ENCODE results near the gene LUZP2. TPM values are rescaled to one million over a fixed set of nuclear protein-coding genes. Genes with fewer than 3 reads are reported as not detected.

LUZP2 gene
- total and polyA plus RNA-seq, 9 of the 15 experiments (the other 6 are each of a cell fraction or from before 2014, with no cell fraction given), result not detected

DNA sequence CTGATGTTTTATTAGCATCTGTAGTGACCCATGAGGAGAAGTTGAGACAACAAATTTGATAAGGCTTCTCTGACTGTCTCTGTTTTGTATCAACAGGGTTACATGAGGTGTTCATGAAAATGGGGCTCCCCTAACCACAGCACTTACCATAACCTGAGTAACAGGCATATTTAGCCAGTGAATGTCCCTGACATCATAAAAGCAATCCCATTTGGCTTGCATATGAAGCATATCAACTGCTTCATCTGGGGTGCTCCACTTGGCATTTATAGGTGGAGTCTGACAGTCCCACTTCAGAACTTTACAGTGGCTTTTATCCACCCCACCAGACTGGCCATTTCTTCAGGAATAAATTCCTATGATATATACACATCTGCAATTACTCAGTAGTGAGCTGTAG, 257.6 kb downstream of the LUZP2 start:
- FAIRE-seq (no peak), DNase-seq (ENCODE audit: extremely low read depth in 1 of 4, low spot score in 3 of 4) (no peak), ATAC-seq (no peak)
- Histone ChIP-seq H3K79me2 (ENCODE audit: control insufficient read depth, insufficient read depth, low read length) (no peaks in the 10 kb centered on the region), H2AFZ (ENCODE audit: low read depth, low read length) (no peak overlapping the region), H3K9me3 (replicated peaks; ENCODE audit: control insufficient read depth, insufficient read depth, low read depth, low read length) (no peaks in the 10 kb centered on the region), H3K4me3 (no peak overlapping the region), H3K27me3 (ENCODE audit: control insufficient read depth in 2 of 2, insufficient read depth in 2 of 2, low read length in 2 of 2) (no peaks in the 10 kb centered on the region), H3K9ac (ENCODE audit: insufficient read depth in 1 of 2, low read depth in 2 of 2, low read length in 2 of 2) (no peak overlapping the region), H3K27ac (ENCODE audit: extremely low read depth, low read depth, low read length) (no peak overlapping the region), H4K20me1 (replicated peaks; ENCODE audit: control insufficient read depth, insufficient read depth, low read length) (no peaks in the 10 kb centered on the region), H3K4me2 (ENCODE audit: insufficient read depth, low read length) (no peak overlapping the region), H3K36me3 (ENCODE audit: control insufficient read depth, insufficient read depth, low read length) (no peaks in the 10 kb centered on the region), H3K9me1 (ENCODE audit: control insufficient read depth, insufficient read depth, low read length) (no peaks in the 10 kb centered on the region), H3K4me1 (replicated peaks in 1 of 2; ENCODE audit: control insufficient read depth in 2 of 2, insufficient read depth in 2 of 2, low read length in 2 of 2) (no peaks in the 10 kb centered on the region)
- BruUV-seq (replicated peaks), result no TSS peak
- intact Hi-C loops (cut with micrococcal nuclease) (no loop called here), in situ Hi-C loops (cut with MboI) (no loop called here)
- POLR2A ChIA-PET, result no interaction called here
- CTCF ChIA-PET (ENCODE audit: low intra/inter-chr PET ratio), result no interaction called here
- TF ChIP-seq, protein P1, sequence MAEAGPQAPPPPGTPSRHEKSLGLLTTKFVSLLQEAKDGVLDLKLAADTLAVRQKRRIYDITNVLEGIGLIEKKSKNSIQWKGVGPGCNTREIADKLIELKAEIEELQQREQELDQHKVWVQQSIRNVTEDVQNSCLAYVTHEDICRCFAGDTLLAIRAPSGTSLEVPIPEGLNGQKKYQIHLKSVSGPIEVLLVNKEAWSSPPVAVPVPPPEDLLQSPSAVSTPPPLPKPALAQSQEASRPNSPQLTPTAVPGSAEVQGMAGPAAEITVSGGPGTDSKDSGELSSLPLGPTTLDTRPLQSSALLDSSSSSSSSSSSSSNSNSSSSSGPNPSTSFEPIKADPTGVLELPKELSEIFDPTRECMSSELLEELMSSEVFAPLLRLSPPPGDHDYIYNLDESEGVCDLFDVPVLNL (CRISPR knock-in tag; IDR thresholded peaks at IDR 0.05; ENCODE audit: low read depth), result no peak
- TF ChIP-seq PHB (CRISPR knock-in tag; IDR thresholded peaks at IDR 0.05) (no peak), ZNF124 (CRISPR knock-in tag; IDR thresholded peaks at IDR 0.05) (no peak), YBX1 (IDR thresholded peaks at IDR 0.05) (no peak), ZBTB7A (IDR thresholded peaks at IDR 0.05; ENCODE audit: borderline replicate concordance, control insufficient read depth, low read depth, low read length) (no peak), MAFK (IDR thresholded peaks at IDR 0.05; ENCODE audit: low read length) (no peak), POLR2AphosphoS5 (IDR thresholded peaks at IDR 0.05; ENCODE audit: control insufficient read depth, insufficient read depth, low read depth, low read length) (no peak), TCFL5 (CRISPR knock-in tag; conservative IDR thresholded peaks at IDR 0.05) (no peak), EGR1 (conservative IDR thresholded peaks at IDR 0.05) (no peak), CEBPB (tag; IDR thresholded peaks at IDR 0.05) (no peak), PML (IDR thresholded peaks at IDR 0.05; ENCODE audit: low read length) (no peak), PHTF2 (CRISPR knock-in tag; IDR thresholded peaks at IDR 0.05) (no peak)
- TF ChIP-seq, protein P2, sequence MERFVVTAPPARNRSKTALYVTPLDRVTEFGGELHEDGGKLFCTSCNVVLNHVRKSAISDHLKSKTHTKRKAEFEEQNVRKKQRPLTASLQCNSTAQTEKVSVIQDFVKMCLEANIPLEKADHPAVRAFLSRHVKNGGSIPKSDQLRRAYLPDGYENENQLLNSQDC (CRISPR knock-in tag; IDR thresholded peaks at IDR 0.05), result no peak
- TF ChIP-seq, protein P3, sequence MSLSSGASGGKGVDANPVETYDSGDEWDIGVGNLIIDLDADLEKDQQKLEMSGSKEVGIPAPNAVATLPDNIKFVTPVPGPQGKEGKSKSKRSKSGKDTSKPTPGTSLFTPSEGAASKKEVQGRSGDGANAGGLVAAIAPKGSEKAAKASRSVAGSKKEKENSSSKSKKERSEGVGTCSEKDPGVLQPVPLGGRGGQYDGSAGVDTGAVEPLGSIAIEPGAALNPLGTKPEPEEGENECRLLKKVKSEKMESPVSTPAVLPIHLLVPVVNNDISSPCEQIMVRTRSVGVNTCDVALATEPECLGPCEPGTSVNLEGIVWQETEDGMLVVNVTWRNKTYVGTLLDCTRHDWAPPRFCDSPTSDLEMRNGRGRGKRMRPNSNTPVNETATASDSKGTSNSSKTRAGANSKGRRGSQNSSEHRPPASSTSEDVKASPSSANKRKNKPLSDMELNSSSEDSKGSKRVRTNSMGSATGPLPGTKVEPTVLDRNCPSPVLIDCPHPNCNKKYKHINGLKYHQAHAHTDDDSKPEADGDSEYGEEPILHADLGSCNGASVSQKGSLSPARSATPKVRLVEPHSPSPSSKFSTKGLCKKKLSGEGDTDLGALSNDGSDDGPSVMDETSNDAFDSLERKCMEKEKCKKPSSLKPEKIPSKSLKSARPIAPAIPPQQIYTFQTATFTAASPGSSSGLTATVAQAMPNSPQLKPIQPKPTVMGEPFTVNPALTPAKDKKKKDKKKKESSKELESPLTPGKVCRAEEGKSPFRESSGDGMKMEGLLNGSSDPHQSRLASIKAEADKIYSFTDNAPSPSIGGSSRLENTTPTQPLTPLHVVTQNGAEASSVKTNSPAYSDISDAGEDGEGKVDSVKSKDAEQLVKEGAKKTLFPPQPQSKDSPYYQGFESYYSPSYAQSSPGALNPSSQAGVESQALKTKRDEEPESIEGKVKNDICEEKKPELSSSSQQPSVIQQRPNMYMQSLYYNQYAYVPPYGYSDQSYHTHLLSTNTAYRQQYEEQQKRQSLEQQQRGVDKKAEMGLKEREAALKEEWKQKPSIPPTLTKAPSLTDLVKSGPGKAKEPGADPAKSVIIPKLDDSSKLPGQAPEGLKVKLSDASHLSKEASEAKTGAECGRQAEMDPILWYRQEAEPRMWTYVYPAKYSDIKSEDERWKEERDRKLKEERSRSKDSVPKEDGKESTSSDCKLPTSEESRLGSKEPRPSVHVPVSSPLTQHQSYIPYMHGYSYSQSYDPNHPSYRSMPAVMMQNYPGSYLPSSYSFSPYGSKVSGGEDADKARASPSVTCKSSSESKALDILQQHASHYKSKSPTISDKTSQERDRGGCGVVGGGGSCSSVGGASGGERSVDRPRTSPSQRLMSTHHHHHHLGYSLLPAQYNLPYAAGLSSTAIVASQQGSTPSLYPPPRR (CRISPR knock-in tag; IDR thresholded peaks at IDR 0.05; ENCODE audit: borderline replicate concordance), result no peak
- TF ChIP-seq, protein P4, sequence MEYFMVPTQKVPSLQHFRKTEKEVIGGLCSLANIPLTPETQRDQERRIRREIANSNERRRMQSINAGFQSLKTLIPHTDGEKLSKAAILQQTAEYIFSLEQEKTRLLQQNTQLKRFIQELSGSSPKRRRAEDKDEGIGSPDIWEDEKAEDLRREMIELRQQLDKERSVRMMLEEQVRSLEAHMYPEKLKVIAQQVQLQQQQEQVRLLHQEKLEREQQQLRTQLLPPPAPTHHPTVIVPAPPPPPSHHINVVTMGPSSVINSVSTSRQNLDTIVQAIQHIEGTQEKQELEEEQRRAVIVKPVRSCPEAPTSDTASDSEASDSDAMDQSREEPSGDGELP (CRISPR knock-in tag; IDR thresholded peaks at IDR 0.05; ENCODE audit: borderline replicate concordance), result no peak
- TF ChIP-seq, protein P5, sequence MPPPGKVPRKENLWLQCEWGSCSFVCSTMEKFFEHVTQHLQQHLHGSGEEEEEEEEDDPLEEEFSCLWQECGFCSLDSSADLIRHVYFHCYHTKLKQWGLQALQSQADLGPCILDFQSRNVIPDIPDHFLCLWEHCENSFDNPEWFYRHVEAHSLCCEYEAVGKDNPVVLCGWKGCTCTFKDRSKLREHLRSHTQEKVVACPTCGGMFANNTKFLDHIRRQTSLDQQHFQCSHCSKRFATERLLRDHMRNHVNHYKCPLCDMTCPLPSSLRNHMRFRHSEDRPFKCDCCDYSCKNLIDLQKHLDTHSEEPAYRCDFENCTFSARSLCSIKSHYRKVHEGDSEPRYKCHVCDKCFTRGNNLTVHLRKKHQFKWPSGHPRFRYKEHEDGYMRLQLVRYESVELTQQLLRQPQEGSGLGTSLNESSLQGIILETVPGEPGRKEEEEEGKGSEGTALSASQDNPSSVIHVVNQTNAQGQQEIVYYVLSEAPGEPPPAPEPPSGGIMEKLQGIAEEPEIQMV (tag; conservative IDR thresholded peaks at IDR 0.05; ENCODE audit: low read depth), result no peak
